AG09319 (cell line): Measurements from ENCODE around the gene MCUB.

Source experiments
- DNase-seq: peaks from one replicate; pipeline ENCODE4 v3.0.0-alpha.2; 2010; ENCODE audit warnings: low read depth; ENCODE audit errors: extremely low read depth
- CTCF ChIP-seq: IDR thresholded peaks from 2 replicates; pipeline ENCODE4 v1.5.1; 2011; ENCODE audit warnings: low read depth, mild to moderate bottlenecking, inconsistent platforms, low read length, moderate library complexity

MCUB gene

GRCh38 chr4:109718759-109719158, 158.7 kb downstream of the MCUB start:
- DNase-seq, result no peak
- TF ChIP-seq CTCF, result no peak

GRCh38 chr4:109719604-109720003, 159.6 kb downstream of the MCUB start:
- DNase-seq, result no peak
- TF ChIP-seq CTCF, result no peak

- no peak for TF ChIP-seq CTCF
Measured at GRCh38 chr4:109721033-109721432, 161.0 kb downstream of the MCUB start.

GRCh38 chr4:109722357-109722756, 162.3 kb downstream of the MCUB start:
- DNase-seq, result no peak
- no peak for TF ChIP-seq CTCF

More at GRCh38 chr4:109721033-109721432, 161.0 kb downstream of the MCUB start:
- DNase-seq, result no peak

GRCh38 chr4:109723110-109723509, 163.1 kb downstream of the MCUB start:
- TF ChIP-seq CTCF, result no peak
- no peak for DNase-seq

- DNase-seq, result no peak
- no peak for TF ChIP-seq CTCF
Measured at GRCh38 chr4:109728385-109728784, 168.3 kb downstream of the MCUB start.

GRCh38 chr4:109729117-109729717, 169.2 kb downstream of the MCUB start:
- no peak for TF ChIP-seq CTCF
- no peak for DNase-seq
